NT2/D1 (cell line): ENCODE measurements around the gene BMF.

Source experiments
- DNase-seq: peaks from one replicate; pipeline ENCODE4 v3.0.0-alpha.2; 2011; ENCODE audit warnings: low read depth, low spot score
- H3K27me3 ChIP-seq: 2 replicates; pipeline ENCODE4 v1.6.0; 2011; ENCODE audit warnings: mild to moderate bottlenecking; ENCODE audit not compliant: insufficient read length, insufficient read depth
- H3K36me3 ChIP-seq: 2 replicates; pipeline ENCODE4 v1.6.1; 2011; ENCODE audit warnings: mild to moderate bottlenecking, low read length, mixed read lengths; ENCODE audit not compliant: insufficient read depth, insufficient read length
- H3K4me1 ChIP-seq: 2 replicates; pipeline ENCODE4 v1.5.1; 2011; ENCODE audit not compliant: insufficient read depth, insufficient read length
- H3K4me3 ChIP-seq: 2 replicates; pipeline ENCODE4 v1.5.1; 2011; ENCODE audit warnings: low read depth; ENCODE audit not compliant: insufficient read length
- H3K9ac ChIP-seq: 2 replicates; pipeline ENCODE4 v1.6.0; 2011; ENCODE audit warnings: low read depth; ENCODE audit not compliant: insufficient read length
- H3K9me3 ChIP-seq: 2 replicates; pipeline ENCODE4 v1.5.1; 2011; ENCODE audit warnings: mild to moderate bottlenecking, low read length; ENCODE audit not compliant: insufficient read depth
- SUZ12 ChIP-seq: IDR thresholded peaks from 2 replicates; pipeline ENCODE4 v1.6.1; 2011; ENCODE audit not compliant: insufficient read length, insufficient read depth; ENCODE audit errors: extremely low read depth
- YY1 ChIP-seq: IDR thresholded peaks from 2 replicates; pipeline ENCODE4 v1.6.1; 2011; ENCODE audit not compliant: insufficient read length, insufficient read depth
- ZNF274 ChIP-seq: IDR thresholded peaks from 2 replicates; pipeline ENCODE4 v1.6.1; 2011; ENCODE audit warnings: mild to moderate bottlenecking, low read depth, low read length

Gene BMF

GRCh38 chr15:40065166-40065565 is 43.5 kb downstream of the BMF start:
- no peak for DNase-seq
- H3K4me1 ChIP-seq: peaks cover 11% of the 10 kb centered on the region
- no peaks in the 10 kb centered on the region for H3K27me3 ChIP-seq
- TF ChIP-seq SUZ12 (no peak), YY1 (no peak), ZNF274 (no peak)
- no peaks in the 10 kb centered on the region for H3K9me3 ChIP-seq
- H3K36me3 ChIP-seq: peaks cover 7% of the 10 kb centered on the region
- H3K4me3 ChIP-seq: no peak overlapping the region
- H3K9ac ChIP-seq: no peak overlapping the region

- H3K4me3 ChIP-seq: no peak overlapping the region
- H3K36me3 ChIP-seq: peaks cover 7% of the 10 kb centered on the region
Observed at GRCh38 chr15:40064231-40064894, 44.3 kb downstream of the BMF start.

GRCh38 chr15:40063563-40064011 is 45.1 kb downstream of the BMF start:
- H3K9ac ChIP-seq: no peak overlapping the region

More at GRCh38 chr15:40064231-40064894, 44.3 kb downstream of the BMF start:
- H3K9ac ChIP-seq: no peak overlapping the region
- DNase-seq: peak; percentile 48
- H3K4me1 ChIP-seq: peaks cover 9% of the 10 kb centered on the region
- H3K27me3 ChIP-seq: no peaks in the 10 kb centered on the region
- no peaks in the 10 kb centered on the region for H3K9me3 ChIP-seq
- TF ChIP-seq SUZ12: no peak
- no peak for TF ChIP-seq ZNF274
- no peak for TF ChIP-seq YY1

GRCh38 chr15:40062816-40063562 is 45.7 kb downstream of the BMF start:
- no peak for DNase-seq
- TF ChIP-seq ZNF274: no peak
- no peak for TF ChIP-seq YY1
- TF ChIP-seq SUZ12: no peak
- Histone ChIP-seq H3K9ac (no peak overlapping the region), H3K27me3 (no peaks in the 10 kb centered on the region), H3K4me3 (no peak overlapping the region), H3K4me1 (peaks cover 9% of the 10 kb centered on the region), H3K9me3 (no peaks in the 10 kb centered on the region), H3K36me3 (peaks cover 7% of the 10 kb centered on the region)

More at GRCh38 chr15:40063563-40064011, 45.1 kb downstream of the BMF start:
- Histone ChIP-seq H3K9me3 (no peaks in the 10 kb centered on the region), H3K27me3 (no peaks in the 10 kb centered on the region), H3K4me3 (no peak overlapping the region), H3K36me3 (peaks cover 7% of the 10 kb centered on the region), H3K4me1 (peaks cover 9% of the 10 kb centered on the region)
- TF ChIP-seq YY1 (no peak), SUZ12 (no peak), ZNF274 (no peak)
- no peak for DNase-seq

DNA sequence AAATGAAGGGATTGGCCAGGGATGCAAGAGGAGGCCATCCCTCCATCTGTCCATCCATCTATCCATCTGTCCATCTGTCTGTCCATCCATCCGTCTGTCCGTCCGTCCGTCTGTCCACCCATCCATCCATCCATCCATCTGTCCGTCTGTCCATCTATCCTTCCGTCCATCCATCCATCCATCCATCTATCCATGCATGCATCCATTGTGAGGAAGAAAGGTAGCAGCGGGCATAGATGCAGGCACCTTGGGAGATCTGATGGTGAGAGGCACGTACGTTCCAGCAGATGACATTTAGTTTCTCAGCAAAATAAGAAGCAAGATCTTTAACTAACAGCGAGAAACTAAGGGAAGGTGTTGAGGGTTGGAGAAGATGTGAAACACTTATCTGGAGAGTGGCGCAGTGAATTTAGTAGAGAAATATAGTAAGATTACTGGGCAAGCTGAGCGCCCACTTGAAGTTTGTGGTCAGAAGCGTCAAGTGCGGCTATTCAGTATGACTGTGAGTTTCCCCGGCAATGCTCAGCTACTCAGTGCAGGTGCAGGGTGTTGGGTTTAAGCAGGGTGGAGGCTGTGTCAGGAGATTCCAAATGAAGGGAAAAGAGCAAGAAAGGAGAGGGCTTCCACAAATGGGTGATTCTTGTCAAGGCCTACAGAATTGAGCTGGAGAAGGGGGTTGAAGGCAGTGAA is 47.3 kb downstream of the BMF start:
- no peaks in the 10 kb centered on the region for H3K27me3 ChIP-seq
- no peak for DNase-seq
- H3K9me3 ChIP-seq: no peaks in the 10 kb centered on the region
- H3K36me3 ChIP-seq: peaks cover 12% of the 10 kb centered on the region
- no peak overlapping the region for H3K4me3 ChIP-seq
- TF ChIP-seq SUZ12 (no peak), ZNF274 (no peak), YY1 (no peak)
- no peak overlapping the region for H3K9ac ChIP-seq
- H3K4me1 ChIP-seq: peaks cover 9% of the 10 kb centered on the region

- H3K4me3 ChIP-seq: no peak overlapping the region
- H3K9ac ChIP-seq: no peak overlapping the region
- no peaks in the 10 kb centered on the region for H3K9me3 ChIP-seq
- H3K4me1 ChIP-seq: peaks cover 16% of the 10 kb centered on the region
- H3K36me3 ChIP-seq: peaks cover 11% of the 10 kb centered on the region
- no peak for TF ChIP-seq YY1
- no peak for TF ChIP-seq SUZ12
- no peak for TF ChIP-seq ZNF274
- H3K27me3 ChIP-seq: no peaks in the 10 kb centered on the region
- no peak for DNase-seq
Observed at GRCh38 chr15:40060236-40060961, 48.3 kb downstream of the BMF start.
